Astrocyte (in vitro differentiated cells and primary cell): ENCODE measurements around the gene SLC16A10. TPM values are rescaled to one million over a fixed set of nuclear protein-coding genes. Genes with fewer than 3 reads are reported as not detected.
A peak's percentile ranks its signal among the peaks of the same experiment; 100 is the strongest.

Experiments
- DNase-seq: peaks from one replicate; pipeline ENCODE4 v3.0.0-alpha.2; 2010; ENCODE audit warnings: low read depth
- FAIRE-seq: peaks from 2 replicates; lab custom pipeline; 2011; peaks lifted over from hg19 to GRCh38; lab: Jason Lieb, UNC
- H2AFZ ChIP-seq: 2 replicates; pipeline ENCODE4 v1.6.0; 2012; ENCODE audit warnings: low read depth, low read length, inconsistent platforms
- H3K27ac ChIP-seq: 2 replicates; pipeline ENCODE4 v1.5.1; 2011; ENCODE audit warnings: low read depth, low read length, inconsistent platforms
- H3K27me3 ChIP-seq: 2 replicates; pipeline ENCODE4 v1.6.0; 2011; ENCODE audit warnings: low read length, inconsistent platforms; ENCODE audit not compliant: insufficient read depth
- H3K36me3 ChIP-seq: 2 replicates; pipeline ENCODE4 v1.5.1; 2011; ENCODE audit warnings: low read length, inconsistent platforms; ENCODE audit not compliant: insufficient read depth
- H3K4me1 ChIP-seq: 2 replicates; pipeline ENCODE4 v1.5.1; 2011; ENCODE audit warnings: low read length, inconsistent platforms; ENCODE audit not compliant: insufficient read depth
- H3K4me2 ChIP-seq: 2 replicates; pipeline ENCODE4 v1.6.0; 2012; ENCODE audit warnings: low read length, inconsistent platforms
- H3K4me3 ChIP-seq: 2 replicates; pipeline ENCODE4 v1.5.1; 2011; ENCODE audit warnings: low read depth, mild to moderate bottlenecking, low read length, inconsistent platforms; ENCODE audit not compliant: insufficient read depth
- H3K79me2 ChIP-seq: 2 replicates; pipeline ENCODE4 v1.6.0; 2012; ENCODE audit warnings: mild to moderate bottlenecking, low read length, inconsistent platforms; ENCODE audit not compliant: insufficient read depth
- H3K9ac ChIP-seq: 2 replicates; pipeline ENCODE4 v1.6.0; 2012; ENCODE audit warnings: mild to moderate bottlenecking, low read length, inconsistent platforms
- H3K9me3 ChIP-seq: 2 replicates; pipeline ENCODE4 v1.5.1; 2012; ENCODE audit warnings: low read depth, mild to moderate bottlenecking, low read length, inconsistent platforms; ENCODE audit not compliant: insufficient read depth
- H4K20me1 ChIP-seq: 2 replicates; pipeline ENCODE4 v1.6.0; 2012; ENCODE audit warnings: low read length, inconsistent platforms; ENCODE audit not compliant: insufficient read depth
- H3K27ac Mint-ChIP-seq: one replicate; pipeline ENCODE4 v1.8.0; 2021; ENCODE audit warnings: mild to moderate bottlenecking, mixed read lengths; ENCODE audit not compliant: unreplicated experiment
- H3K27me3 Mint-ChIP-seq: one replicate; pipeline ENCODE4 v1.8.0; 2021; ENCODE audit warnings: low read depth, mixed read lengths; ENCODE audit not compliant: unreplicated experiment
- H3K36me3 Mint-ChIP-seq: one replicate; pipeline ENCODE4 v1.8.0; 2021; ENCODE audit warnings: low read depth, mixed read lengths; ENCODE audit not compliant: unreplicated experiment
- H3K4me1 Mint-ChIP-seq: one replicate; pipeline ENCODE4 v1.8.0; 2021; ENCODE audit warnings: low read depth, mixed read lengths; ENCODE audit not compliant: unreplicated experiment
- H3K4me3 Mint-ChIP-seq: one replicate; pipeline ENCODE4 v1.8.0; 2021; ENCODE audit warnings: mild to moderate bottlenecking, moderate library complexity, mixed read lengths; ENCODE audit not compliant: unreplicated experiment
- H3K9me3 Mint-ChIP-seq: one replicate; pipeline ENCODE4 v1.8.0; 2021; ENCODE audit warnings: mild to moderate bottlenecking, mixed read lengths; ENCODE audit not compliant: unreplicated experiment
- EZH2 ChIP-seq: IDR thresholded peaks from 2 replicates; pipeline ENCODE4 v1.6.1; 2012; ENCODE audit warnings: mild to moderate bottlenecking, low read length, inconsistent platforms; ENCODE audit not compliant: insufficient read depth
- total RNA-seq: library from RNA; stranded (reverse); gene quantifications from 2 replicates; pipeline ENCODE4 v1.2.1, GENCODE V29; 2021
- TF ChIP-seq, protein P1 (sequence below): IDR thresholded peaks from 2 replicates; pipeline ENCODE4 v1.5.1; 2011; ENCODE audit warnings: low read depth, mild to moderate bottlenecking, inconsistent platforms, low read length, moderate library complexity; ENCODE audit not compliant: insufficient read depth

SLC16A10 gene
- total RNA-seq, 1 donor from 2014 or later, result 0.18 TPM

DNA sequence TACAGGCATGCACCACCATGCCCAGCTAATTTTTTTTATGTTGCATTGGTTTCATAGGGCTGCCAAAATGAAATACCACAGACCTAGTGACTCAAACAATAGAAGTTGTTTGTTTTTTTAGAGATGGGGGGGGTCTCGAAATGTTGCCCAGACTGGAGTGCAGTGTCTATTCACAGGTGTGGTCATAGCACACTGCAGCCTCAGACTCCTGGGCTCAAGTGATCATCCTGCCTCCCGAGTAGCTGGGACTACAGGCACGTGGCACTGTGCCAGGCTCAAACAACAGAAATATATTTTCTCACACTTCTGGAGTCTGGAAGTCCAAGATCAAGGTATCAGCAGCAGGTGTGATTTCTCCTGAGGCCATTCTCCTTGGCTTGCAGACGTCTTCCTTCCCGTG is 6.6 kb upstream of the SLC16A10 start:
- H3K4me1 Mint-ChIP-seq, result no peaks in the 10 kb centered on the region
- TF ChIP-seq, protein P1, sequence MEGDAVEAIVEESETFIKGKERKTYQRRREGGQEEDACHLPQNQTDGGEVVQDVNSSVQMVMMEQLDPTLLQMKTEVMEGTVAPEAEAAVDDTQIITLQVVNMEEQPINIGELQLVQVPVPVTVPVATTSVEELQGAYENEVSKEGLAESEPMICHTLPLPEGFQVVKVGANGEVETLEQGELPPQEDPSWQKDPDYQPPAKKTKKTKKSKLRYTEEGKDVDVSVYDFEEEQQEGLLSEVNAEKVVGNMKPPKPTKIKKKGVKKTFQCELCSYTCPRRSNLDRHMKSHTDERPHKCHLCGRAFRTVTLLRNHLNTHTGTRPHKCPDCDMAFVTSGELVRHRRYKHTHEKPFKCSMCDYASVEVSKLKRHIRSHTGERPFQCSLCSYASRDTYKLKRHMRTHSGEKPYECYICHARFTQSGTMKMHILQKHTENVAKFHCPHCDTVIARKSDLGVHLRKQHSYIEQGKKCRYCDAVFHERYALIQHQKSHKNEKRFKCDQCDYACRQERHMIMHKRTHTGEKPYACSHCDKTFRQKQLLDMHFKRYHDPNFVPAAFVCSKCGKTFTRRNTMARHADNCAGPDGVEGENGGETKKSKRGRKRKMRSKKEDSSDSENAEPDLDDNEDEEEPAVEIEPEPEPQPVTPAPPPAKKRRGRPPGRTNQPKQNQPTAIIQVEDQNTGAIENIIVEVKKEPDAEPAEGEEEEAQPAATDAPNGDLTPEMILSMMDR, result no peak
- no peak for TF ChIP-seq EZH2
- DNase-seq (no peak), FAIRE-seq (no peak)
- no peaks in the 10 kb centered on the region for H4K20me1 ChIP-seq
- H3K4me3 ChIP-seq, result no peak overlapping the region
- H3K36me3 Mint-ChIP-seq, result no peaks in the 10 kb centered on the region
- H3K9ac ChIP-seq, result no peak overlapping the region
- H3K9me3 Mint-ChIP-seq, result peaks cover 2% of the 10 kb centered on the region
- H3K4me3 Mint-ChIP-seq, result no peak overlapping the region
- no peak overlapping the region for H3K27ac ChIP-seq
- H3K27ac Mint-ChIP-seq, result no peak overlapping the region
- H2AFZ ChIP-seq, result no peak overlapping the region
- no peaks in the 10 kb centered on the region for H3K36me3 ChIP-seq
- H3K27me3 Mint-ChIP-seq, result peaks cover 7% of the 10 kb centered on the region
- H3K27me3 ChIP-seq, result peaks cover under 1% of the 10 kb centered on the region
- no peak overlapping the region for H3K4me2 ChIP-seq
- H3K79me2 ChIP-seq, result no peaks in the 10 kb centered on the region
- no peaks in the 10 kb centered on the region for H3K9me3 ChIP-seq
- no peaks in the 10 kb centered on the region for H3K4me1 ChIP-seq

- Histone ChIP-seq H3K4me1 (peaks cover 7% of the 10 kb centered on the region), H3K9me3 (no peaks in the 10 kb centered on the region), H3K79me2 (no peaks in the 10 kb centered on the region), H3K4me2 (peak overlapping the region; percentile 80), H3K36me3 (no peaks in the 10 kb centered on the region), H3K27me3 (peaks cover 44% of the 10 kb centered on the region), H4K20me1 (no peaks in the 10 kb centered on the region), H3K27ac (no peak overlapping the region), H2AFZ (peak overlapping the region; percentile 87), H3K4me3 (peak overlapping the region; percentile 48), H3K9ac (no peak overlapping the region)
- no peak for FAIRE-seq
- H3K36me3 Mint-ChIP-seq, result no peaks in the 10 kb centered on the region
- peaks cover 3% of the 10 kb centered on the region for H3K4me1 Mint-ChIP-seq
- TF ChIP-seq, protein P1, result no peak
- no peak for TF ChIP-seq EZH2
- no peaks in the 10 kb centered on the region for H3K9me3 Mint-ChIP-seq
- H3K27ac Mint-ChIP-seq, result no peak overlapping the region
- peaks cover 41% of the 10 kb centered on the region for H3K27me3 Mint-ChIP-seq
- DNase-seq, result no peak
- peak overlapping the region; percentile 84 for H3K4me3 Mint-ChIP-seq
Measured at GRCh38 chr6:111086685-111087084, 618 bp upstream of the SLC16A10 start.

DNA sequence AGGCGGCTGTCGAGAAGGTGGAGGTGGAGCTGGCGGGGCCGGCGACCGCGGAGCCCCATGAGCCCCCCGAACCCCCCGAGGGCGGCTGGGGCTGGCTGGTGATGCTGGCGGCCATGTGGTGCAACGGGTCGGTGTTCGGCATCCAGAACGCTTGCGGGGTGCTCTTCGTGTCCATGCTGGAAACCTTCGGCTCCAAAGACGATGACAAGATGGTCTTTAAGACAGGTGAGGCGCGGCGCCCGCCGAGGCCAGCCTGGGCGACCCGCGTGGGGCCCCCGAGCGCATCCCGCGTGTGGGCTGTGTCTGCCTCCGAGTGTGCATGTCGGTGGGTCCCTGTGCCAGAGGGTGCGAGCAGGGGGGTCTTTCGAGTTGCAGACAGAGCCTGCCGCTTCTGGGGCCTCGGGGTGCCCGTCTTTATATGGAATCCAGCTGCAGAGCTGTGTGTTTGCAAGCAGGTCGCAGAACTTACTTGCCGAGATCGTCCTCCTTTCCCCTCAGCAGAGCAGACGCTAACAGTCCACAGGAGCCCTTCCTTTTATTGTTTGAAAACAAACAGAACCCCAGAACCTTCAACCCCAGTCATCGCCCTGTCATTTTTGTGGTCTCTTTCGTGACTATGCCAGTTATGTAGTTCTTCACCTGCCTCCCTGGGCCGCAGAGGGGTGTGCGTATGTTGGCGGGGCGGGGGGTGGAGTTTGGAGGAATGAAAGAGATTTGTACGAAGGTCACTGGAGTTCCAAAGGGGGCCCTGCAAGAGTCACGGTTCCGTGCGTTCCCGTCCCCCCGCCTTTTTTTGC is 766 bp downstream of the SLC16A10 start:
- H3K9ac ChIP-seq, result peak overlapping the region; percentile 22
- no peaks in the 10 kb centered on the region for H3K36me3 Mint-ChIP-seq
- H3K27ac Mint-ChIP-seq, result no peak overlapping the region
- H3K9me3 Mint-ChIP-seq, result no peaks in the 10 kb centered on the region
- no peaks in the 10 kb centered on the region for H4K20me1 ChIP-seq
- H3K4me1 Mint-ChIP-seq, result peaks cover 3% of the 10 kb centered on the region
- H3K79me2 ChIP-seq, result no peaks in the 10 kb centered on the region
- H3K4me3 ChIP-seq, result peak overlapping the region; percentile 48
- peaks cover 7% of the 10 kb centered on the region for H3K4me1 ChIP-seq
- H3K9me3 ChIP-seq, result no peaks in the 10 kb centered on the region
- DNase-seq (no peak), FAIRE-seq (no peak)
- no peaks in the 10 kb centered on the region for H3K36me3 ChIP-seq
- peaks cover 41% of the 10 kb centered on the region for H3K27me3 Mint-ChIP-seq
- H3K27ac ChIP-seq, result no peak overlapping the region
- TF ChIP-seq EZH2, result peak; percentile 82
- TF ChIP-seq, protein P1, result no peak
- H2AFZ ChIP-seq, result peak overlapping the region; percentile 87
- H3K4me3 Mint-ChIP-seq, result peak overlapping the region; percentile 85
- peak overlapping the region; percentile 80 for H3K4me2 ChIP-seq
- H3K27me3 ChIP-seq, result peaks cover 46% of the 10 kb centered on the region
